ENCODE measurements around the gene LCP2.

Gene LCP2

DNA sequence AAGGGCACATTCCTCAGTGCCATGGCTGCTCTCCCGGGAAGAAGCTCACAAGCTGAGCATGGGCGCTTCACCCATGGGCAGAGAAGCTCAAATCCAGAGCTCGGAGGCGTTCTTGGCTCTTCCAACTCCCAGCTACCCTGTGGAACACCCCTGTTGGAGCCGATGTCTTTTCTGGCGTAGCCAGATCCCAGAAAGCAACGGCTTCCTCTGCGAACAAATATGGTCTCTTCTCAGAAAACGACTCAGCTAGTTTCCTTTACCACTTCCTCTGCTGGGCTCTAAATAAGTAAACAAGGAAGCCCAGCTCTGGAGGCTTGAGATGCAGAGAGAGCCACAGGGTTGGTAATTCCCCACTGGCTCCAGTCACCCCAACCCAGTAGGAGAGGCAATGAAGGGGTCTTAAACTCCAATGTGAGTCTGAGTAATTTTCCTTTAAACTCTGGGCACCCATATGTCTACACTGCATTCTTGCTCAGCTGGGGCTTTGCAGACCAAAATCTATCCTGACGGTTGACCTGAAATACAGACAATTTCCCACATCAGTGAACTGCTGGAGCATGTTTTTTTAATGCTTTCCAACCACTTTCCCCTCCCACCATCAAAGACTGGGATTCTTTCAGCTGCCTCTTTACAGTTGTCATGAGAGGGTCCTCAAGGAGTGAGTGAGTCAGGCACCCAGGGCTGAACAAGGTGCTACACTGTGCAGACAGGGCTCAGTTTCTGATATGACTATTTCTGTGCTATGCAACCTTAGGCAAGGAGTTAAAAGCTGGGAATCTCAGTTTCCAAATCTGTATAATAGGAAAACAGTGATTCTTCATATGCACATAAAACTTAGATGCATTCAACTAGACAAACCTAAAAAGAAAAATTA, at the start of gene LCP2:
LCP2 (minus strand) TSS at position 189 of the 874 bp plus-strand sequence; CDS start at position 23, 166 bp downstream.
- peak; percentile 76 for DNase-seq

DNA sequence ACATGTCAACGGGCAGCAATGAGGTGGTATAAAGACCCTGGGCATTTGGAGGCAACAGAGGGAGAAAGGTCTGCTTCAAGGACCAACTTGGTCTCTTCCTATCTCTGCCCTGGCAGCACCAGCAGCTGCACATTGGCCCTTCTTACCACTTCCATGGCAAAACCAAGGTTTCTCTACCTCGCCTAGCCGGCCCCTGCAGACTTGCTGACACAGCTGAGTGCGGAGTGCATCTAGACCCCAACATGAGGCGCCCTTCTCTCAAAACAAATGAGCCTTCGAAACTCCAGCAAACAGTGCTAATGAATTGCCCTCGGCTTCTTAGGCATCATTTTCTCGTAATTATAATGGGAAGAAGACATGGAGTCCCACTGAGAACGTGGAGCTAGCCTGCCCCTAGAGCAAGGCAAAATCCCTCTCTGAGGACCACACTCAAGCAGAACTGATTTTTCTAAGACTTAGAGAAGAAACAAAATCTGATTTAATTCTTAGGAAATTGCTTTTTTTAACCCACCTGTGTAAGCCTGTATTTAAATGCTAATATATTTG, 49.5 kb upstream of the LCP2 start:
- DNase-seq = no peak

DNA sequence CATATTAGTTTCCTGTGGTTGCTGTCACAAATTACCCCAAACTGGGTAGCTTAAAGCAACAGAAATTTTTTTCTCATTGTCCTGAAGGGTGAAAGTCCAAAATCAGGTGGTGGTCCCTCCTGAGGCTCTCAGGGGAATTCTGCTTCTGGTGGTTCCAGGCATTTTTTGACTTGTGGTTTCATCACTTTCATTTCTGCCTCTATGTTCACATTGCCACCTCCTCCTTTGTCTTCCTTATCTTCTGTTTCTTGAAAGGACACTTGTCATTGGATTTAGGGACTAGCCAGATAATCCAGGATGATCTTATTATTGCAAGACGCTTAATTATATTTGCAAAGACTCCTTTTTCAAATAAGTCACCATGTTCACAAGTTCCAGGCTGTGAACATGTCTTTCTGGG, 48.4 kb upstream of the LCP2 start:
- no peak for DNase-seq

DNA sequence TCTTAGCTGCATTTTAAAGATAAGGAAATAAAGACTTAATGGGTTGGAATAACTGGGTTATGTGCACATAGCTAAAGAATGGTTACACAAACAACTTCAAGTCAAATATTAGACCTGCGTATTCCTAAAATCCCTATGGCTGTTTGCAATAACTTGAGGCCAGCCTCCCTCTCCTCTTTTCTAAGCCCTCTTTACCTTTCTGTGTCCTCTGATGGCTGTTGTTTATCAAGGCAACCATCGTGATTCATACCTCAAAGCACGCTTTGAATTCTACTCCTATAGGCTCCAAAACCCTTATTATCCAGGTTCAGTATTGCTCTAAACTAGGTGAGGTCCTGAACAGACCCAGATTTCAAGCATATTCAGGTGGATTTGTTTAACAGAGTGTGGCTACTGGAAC, 45.6 kb upstream of the LCP2 start:
- no peak for DNase-seq

DNA sequence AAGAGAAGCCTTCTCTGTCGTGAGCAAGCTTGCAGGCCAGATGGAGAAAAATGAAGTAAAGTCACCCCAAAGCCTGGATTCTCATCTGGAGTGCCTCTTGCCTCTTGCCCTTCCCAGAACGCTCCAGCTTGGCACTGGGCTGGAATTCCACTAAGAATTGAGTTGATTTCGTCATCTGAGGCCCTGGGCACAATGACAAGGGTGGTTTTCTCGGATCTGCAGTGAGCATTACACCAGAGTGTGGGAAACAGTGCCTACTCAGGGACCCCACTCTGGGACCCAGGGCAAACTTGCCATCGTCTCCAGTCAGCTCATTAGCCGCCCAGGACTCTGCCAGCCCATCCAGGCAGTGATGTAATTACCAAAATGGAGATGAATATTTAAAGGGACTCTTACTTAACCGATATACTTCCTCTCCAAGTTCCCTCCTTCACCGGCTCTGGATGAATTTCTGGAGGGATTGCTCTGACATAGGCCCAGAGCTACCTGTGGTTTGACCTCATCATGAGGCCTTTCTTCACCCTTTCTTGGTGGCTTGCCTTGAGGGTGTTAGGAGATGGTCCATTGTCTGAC, 44.7 kb upstream of the LCP2 start:
- no peak for DNase-seq

DNA sequence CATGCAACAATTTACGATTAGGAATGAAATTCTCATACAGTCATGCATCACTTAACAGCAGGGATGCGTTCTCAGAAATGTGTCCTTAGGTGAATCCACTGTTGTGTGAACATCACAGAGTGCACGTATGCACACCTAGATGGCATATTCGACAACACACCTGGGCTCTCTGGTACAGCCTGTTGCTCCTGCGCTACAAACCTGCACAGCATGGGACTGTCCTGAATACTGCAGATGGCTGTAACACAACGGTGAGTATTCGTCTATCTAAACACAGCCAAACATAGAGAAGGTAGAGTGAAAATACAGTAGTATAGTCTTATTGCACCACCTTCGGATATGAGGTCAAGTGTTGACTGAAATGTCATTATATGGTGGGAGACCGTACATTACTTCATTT, 44.0 kb upstream of the LCP2 start:
- DNase-seq = no peak

DNA sequence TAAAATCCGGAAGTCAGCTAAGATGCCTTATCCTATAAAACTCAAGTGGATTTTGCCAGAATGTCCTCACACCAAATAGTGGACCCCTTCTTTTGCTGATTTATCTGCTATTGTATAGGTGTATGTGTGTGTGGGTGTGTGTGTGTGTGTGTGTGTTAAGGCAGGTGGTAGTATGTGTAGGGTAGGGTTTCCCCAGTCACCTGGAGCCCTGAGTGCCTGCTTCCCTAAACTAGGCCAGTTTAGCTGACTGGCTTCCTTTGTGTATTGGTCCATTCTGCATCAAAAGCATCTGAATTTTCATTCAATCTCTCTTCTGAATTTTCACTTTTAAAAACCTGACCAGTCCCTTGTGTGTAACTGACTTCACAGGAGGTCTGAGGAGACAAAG, 42.2 kb upstream of the LCP2 start:
- no peak for DNase-seq

DNA sequence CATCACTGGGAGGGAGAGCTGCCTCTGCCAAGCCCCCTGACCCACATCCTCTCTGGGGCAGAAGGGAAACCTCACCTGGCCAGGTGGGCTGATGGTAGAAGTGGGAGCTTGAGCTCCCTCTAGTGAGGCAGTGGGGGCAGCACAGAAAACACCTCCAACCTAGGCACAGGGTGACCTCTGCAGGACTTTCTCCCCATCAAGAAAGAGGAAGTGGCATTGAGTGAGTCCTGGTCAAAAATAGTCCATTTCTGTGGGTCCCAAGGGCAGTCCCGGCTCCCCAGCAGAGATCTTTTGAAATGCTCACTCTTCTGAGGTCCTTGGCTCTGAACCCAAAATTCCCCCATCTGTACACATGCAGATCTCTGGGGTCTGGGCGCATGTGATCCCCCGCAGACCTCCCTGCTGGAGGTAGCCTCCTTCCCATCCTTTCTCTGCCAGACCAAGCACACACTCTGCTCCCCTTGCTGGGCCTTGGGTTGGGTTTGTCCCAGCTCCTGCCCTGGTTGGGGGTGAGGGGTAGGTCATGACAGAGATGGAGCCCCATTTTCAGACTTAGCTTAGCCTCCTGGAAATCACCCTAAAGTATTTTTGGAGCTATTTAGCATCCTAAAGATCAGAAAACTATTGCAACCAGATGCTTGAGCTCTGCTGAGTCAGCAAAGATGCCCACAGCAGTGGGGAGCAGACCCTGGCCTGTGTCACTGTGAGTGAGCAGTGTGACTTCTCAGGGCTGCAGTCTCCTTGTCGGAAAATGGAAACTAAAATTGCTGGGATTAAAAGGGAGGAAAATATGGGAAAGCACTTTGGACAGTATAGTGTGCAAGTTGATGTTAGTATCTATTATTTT, 41.6 kb upstream of the LCP2 start:
- peak; percentile 84 for DNase-seq

DNA sequence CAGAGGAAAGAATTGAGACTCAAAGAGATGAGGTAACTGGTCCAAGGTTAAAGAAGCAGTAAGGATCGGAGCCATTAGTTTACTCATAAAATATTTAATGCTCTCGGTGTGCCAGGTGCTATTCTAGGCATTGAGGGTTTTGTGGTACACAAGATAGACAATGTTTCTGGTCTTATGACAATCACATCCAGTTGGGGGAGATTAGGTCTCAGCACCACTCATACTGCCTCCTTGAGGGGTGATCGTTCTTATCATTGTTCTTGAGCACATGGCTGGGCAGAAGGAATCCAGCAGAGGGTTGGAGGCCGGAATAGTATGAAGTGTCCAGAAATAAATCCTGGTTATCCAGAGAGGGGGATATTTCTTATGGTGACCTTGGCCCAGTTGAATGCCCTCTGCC, 40.7 kb upstream of the LCP2 start:
- no peak for DNase-seq

DNA sequence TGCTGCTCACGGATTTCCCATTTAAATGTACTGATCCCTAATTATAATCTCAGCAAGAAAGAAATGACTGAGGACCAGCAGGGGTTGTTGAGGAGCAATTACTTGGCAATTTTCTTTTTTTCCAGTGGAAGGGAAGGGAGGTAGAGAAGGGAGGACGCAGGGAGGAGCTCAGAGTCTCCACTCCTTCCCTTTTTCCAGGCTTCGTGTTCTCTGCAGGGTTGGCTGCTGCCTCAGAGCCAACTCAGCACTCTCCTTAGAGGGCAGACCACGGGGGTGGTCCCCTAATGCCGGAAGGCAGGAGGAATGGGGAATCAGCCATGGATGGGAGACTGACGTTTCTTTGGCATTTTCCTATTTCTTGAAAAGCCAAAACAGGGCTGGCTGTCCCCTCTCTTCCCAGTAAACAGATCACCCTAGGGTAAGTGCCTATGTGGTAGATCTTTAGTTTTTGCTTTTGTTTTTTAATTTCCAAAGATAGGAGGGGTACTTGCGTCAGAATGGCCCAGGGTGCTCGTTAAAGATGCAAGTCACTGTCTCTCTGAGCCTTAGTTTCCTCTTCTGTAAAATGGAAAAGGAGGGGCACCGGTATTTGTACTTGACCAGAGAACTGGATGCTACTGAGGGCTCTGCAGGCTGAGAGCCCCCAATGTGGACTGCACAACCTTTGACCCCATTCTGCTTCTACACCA, 39.6 kb upstream of the LCP2 start:
- no peak for DNase-seq

DNA sequence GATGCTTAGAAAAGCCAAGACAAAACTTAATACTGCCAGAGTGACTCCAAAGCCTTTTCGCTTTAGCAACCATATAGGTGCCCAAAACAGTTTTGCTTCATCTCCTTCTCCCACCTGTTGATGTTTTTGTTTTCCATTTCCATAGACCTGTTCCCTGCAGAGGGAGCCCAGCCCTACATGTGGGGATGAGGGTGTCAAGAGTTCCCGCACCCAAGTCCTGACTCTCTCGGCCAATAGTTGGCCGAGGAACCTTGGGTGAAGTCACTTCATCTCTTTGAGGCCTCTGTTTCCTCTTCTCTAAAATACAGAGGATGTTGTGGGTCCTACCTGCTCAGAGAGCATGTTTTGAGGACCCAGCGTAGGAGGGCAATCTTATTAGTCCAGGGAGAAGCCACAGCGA, 38.5 kb upstream of the LCP2 start:
- DNase-seq = no peak

DNA sequence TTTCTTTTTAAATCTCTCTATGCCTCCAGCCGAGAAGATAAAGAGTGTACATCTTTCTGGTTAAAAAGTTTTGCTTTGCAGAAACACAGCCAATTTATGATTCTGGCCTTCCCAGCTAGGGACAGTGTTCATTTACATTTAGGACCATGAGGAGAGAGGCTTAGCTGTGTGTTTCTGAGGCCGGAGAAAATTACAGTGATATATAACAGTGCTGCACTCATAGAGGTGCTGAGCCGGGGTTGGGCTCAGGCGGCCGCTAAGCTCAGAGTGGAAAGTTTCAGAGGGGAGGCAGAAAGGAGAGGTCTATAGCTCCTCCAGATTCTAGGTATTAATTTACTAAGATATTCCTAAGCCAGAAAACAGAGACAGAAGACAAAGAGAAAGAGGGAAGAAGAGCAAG, 37.0 kb upstream of the LCP2 start:
- peak; percentile 72 for DNase-seq

DNA sequence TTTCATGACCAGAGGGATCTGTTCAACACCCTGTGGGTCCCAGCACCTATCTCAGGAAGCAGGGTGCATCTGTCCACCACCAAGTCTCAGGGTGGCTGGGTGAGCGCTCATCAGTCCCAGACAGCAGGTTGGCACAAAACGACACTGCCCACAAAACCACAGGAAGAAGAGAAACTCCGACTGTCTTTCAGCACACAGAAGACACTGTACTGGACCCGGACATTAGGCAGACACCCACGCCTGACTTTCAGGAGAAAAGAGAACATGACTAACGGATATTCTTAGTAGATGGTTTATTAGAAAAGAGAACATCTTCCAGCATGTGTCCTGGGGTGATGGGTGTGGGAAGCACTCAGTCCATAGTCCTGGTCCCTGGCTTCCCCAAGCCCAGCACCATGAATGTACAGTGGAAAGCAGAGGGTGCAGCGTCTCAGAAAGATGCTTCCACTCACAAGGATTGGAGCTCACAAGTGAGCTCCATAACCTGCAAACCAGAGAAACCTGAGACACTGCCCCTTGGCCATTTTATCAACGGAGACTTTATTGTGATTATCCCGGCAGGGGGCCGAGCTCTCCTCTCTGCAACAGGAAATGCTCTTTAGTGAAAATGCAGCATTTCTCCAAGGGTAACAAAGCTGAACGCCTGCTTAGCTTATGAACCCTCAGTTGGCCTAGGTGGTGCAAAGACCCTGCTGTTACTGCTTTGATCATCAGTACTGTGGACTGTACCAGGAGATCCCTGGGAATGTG, 35.8 kb upstream of the LCP2 start:
- DNase-seq = peak; percentile 80

DNA sequence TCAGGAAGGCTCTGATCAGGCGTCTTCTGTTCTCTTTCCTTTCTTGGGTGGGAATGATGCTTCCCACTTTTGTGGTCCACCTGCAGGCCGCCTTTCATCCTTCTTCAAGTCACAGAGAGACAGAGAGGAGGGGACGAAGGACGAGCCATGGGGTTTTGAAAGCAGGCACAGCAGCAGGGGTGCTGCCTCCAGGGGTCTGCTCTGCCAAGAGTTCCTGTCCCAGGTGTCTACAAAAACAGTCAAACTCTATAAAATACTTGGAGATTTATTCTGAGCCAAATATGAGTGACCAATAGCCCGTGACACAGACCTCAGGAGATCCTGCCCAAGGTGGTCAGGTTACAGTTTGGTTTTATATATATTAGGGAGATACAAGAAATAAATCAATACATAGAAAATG, 34.5 kb upstream of the LCP2 start:
- DNase-seq = no peak

DNA sequence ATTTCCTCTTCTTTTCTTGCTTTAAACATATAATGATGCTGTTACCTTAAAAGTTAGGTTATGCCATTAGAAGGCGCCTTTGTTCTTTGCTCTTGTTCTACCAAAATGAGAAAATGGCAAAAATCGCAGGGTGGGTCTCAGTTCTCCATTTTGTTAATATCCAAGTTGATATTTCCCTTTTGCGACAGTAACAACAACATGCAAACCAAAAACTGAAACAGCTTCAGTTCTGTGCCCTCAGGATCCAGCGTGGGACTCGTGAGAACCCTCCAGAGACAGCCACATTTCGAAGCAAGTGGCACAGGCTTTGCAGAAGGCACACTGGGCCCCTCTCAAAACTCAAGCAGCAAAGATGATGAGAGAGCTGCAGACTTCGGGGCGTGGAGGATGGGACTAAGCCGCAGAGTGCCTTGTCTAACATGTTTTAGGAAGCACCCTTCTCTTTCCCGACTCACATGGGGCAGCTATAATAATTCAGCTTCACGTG, 33.0 kb upstream of the LCP2 start:
- DNase-seq = peak; percentile 79

DNA sequence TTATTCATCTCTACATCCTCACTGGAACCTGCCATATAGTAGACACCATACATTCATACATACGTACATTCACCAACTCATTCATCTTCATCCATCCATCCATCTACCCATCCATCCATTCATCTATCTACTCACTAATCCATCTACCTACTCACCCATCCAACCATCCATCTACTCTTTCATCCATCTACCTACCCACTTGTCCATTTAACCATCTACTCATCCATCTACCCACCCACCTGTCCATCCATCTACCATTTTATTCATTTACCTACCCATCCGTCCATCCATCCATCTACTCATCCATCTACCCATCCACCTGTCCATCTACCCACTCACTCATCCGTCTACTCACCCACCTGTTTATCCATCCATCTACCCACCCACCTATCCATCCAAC, 31.9 kb upstream of the LCP2 start:
- DNase-seq = no peak

DNA sequence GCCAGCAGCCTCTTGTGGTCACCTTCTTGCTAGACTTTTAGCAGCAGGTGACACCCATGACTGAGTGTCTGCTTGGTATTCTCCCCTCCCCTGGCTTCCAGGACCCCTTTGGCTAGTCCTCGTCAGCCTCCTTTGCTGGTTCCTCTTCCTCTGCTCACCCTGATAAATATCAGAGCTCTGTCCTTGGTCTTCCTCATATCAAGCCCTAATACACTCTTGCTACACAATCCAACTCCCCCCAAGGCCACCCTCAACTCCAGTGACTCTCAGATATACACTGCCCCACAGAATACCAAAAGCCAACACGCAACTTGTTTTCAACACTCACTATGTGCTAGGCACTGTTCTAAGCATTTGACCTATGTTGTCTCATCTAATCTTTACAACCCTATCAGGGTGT, 30.3 kb upstream of the LCP2 start:
- DNase-seq = no peak

DNA sequence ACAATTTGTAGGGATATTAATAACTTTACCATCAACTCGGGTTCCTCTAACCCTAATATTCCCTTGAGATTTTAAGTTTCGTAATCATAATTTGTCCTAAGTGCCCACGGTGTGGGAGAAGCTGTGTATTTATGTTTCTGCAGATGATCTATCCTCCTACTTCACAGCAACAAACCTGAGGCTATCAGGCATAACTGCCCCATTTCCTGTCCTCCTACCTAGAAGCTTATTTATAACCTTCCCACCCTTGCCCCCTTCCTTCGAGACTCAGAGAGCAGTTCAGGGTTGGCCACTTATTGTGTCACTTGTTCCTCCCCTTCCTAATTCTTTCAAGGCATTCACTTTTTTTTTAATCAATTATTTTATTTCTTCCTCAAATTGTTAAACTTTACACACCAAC, 29.6 kb upstream of the LCP2 start:
- DNase-seq = peak; percentile 42

DNA sequence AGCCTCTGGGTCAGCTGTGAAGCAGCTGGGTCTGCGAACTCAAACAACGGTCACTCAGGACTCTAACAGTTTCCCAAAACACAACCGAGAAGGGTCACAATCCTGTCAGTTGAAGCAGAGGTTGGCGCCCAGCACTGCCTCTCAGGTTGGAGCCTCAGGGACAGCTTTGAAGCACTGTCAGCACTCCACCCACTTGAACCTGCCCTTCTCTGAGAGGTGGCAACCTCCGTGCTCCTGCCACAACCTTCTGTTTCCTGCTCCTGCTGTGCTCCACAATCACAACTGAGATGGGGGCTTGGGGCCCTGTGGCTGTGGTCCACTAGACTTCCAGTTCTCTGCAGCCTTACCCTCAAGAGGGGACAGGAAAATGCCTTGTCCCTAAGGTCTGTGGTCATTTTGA, 21.7 kb upstream of the LCP2 start:
- peak; percentile 58 for DNase-seq

DNA sequence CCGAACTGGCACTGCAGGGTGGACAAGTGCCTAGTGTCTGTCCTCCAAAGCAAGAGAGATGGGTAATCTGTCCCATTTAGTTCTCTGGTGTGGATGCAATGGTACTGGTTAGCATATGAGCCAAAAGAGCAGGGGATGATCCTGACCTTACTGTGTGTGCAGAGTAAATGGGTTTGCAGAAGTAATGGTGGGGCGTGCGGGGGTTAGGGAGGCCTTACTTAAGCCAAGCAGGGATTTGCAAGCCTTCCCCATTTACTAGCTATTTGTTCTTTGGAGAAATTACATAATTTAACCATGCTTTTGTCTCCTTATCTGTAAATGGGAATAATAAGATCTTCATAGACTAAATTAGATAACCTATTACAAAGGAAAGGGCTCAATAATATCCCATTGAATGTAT, 19.9 kb upstream of the LCP2 start:
- DNase-seq = no peak

DNA sequence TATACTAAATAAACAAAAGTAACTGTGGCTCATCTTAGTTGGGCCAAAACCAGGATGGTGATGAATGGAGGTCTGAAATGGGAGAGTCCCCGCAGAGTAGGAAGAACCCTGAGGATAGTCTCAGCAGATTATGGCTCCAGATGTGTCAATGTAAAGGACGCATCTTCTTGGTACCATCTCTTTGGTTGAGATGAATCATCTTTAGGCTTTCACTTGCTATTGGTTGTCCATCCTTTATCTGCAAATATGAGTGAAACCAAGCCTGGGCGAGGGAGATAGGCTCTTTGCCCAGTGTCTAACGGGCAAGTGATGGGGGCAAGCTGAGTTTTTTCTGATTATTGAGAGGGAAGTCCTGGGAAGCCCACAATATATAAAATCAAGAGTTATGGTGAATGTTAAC, 19.4 kb upstream of the LCP2 start:
- DNase-seq = peak; percentile 37

DNA sequence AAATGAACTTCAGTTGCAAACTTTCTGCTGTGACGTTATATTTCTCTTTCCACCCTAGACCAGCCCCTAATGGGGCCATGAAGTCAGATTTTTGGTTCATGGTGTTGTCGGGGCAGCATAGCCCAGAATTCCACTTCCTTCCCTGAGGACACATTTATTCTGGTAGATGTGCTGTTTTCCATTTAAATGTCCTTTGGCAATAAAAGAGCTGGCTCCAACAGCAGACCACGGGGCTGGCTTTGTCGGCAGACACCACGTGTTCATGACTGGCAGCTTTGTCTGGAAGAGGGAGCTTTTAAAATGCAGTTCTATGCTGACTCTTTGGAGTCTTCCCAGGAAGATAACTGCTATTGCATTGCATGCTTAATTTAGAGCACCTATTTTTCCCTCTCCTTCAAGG, 17.6 kb upstream of the LCP2 start:
- DNase-seq = peak; percentile 47

Measured in activated CD8-positive, alpha-beta memory T cell treated with anti-CD3 and anti-CD28 coated beads for 24 hours (primary cell).